GM12878 (cell line): ENCODE data around the gene ATF7. TPM values are rescaled to one million over a fixed set of nuclear protein-coding genes. Genes with fewer than 3 reads are reported as not detected.

Source experiments
- ATAC-seq: fragments of 200-7000 bp; cut with Tn5 transposase; 3 replicates; pipeline ENCODE4 v1.9.1; 2020; ENCODE audit warnings: mild to moderate bottlenecking, moderate library complexity
- BruUV-seq: library from RNA; stranded (reverse); fragments of 400-500 nt; replicated peaks from 2 replicates; lab custom pipeline; 2021; lab: Mats Ljungman, UMichigan
- CTCF ChIA-PET: fragments of 300-600 bp; sonication (Branson Sonifier 250); formaldehyde crosslinking; extraction: SDS; loops from one replicate; lab custom pipeline; 2021; ENCODE audit warnings: inconsistent platforms; lab: Yijun Ruan, JAX
- POLR2A ChIA-PET: fragments of 350-600 bp; formaldehyde crosslinking; extraction: SDS; loops from one replicate; lab custom pipeline; 2021; ENCODE audit warnings: inconsistent platforms; lab: Charles Lee
- RAD21 ChIA-PET: fragments of 300-600 bp; sonication (Branson Sonifier 250); formaldehyde crosslinking; loops from one replicate; lab custom pipeline; 2023; ENCODE audit warnings: antibody characterized with exemption; ENCODE audit not compliant: unreplicated experiment; lab: Charles Lee
- SMC1A ChIA-PET: fragments of 300-600 bp; sonication (Branson Sonifier 250); formaldehyde crosslinking; loops from one replicate; lab custom pipeline; 2023; ENCODE audit not compliant: unreplicated experiment, uncharacterized antibody; lab: Charles Lee
- DNase-seq: peaks from one replicate; pipeline ENCODE4 v3.0.0-alpha.2; 2011; ENCODE audit warnings: low read depth, low spot score
- FAIRE-seq: peaks from 3 replicates; lab custom pipeline; 2011; peaks lifted over from hg19 to GRCh38; lab: Jason Lieb, UNC
- H2AFZ ChIP-seq: 2 replicates; pipeline ENCODE4 v1.6.0; 2011; ENCODE audit warnings: low read depth, low read length, control low read depth; ENCODE audit not compliant: control insufficient read depth
- H3K27ac ChIP-seq: 2 replicates; pipeline ENCODE4 v1.5.1; 2011; ENCODE audit warnings: control low read depth; ENCODE audit not compliant: control insufficient read depth, insufficient read depth
- H3K27me3 ChIP-seq, 2 experiments: replicated peaks in 1 of 2; 2 replicates each; pipeline versions ENCODE4 v1.6.0 to v1.6.1; 2011; ENCODE audit warnings: low read length in 1 of 2; ENCODE audit not compliant: control insufficient read depth in 2 of 2, insufficient read depth in 2 of 2
- H3K36me3 ChIP-seq, 2 experiments: 2 replicates each; pipeline ENCODE4 v1.5.1; 2011; ENCODE audit warnings: low read length in 1 of 2; ENCODE audit not compliant: control insufficient read depth in 2 of 2, insufficient read depth in 2 of 2
- H3K4me1 ChIP-seq: 2 replicates; pipeline ENCODE4 v1.6.1; 2011; ENCODE audit warnings: mild to moderate bottlenecking, low read length, moderate library complexity, mixed read lengths; ENCODE audit not compliant: control insufficient read depth, insufficient read depth
- H3K4me2 ChIP-seq: 2 replicates; pipeline ENCODE4 v1.6.0; 2011; ENCODE audit warnings: control low read depth; ENCODE audit not compliant: control insufficient read depth, insufficient read depth
- H3K4me3 ChIP-seq: fragments of 200-600 bp; sonication (generic); 2 replicates; pipeline ENCODE4 v1.5.1; 2016
- H3K79me2 ChIP-seq: 2 replicates; pipeline ENCODE4 v1.6.0; 2011; ENCODE audit warnings: low read length; ENCODE audit not compliant: control insufficient read depth, insufficient read depth
- H3K9ac ChIP-seq: 2 replicates; pipeline ENCODE4 v1.8.0; 2011; ENCODE audit warnings: low read length, control low read depth, mixed read lengths; ENCODE audit not compliant: control insufficient read depth, insufficient read depth
- H3K9me3 ChIP-seq: replicated peaks from 3 replicates; pipeline ENCODE4 v1.5.1; 2011; ENCODE audit warnings: mild to moderate bottlenecking, low read length; ENCODE audit not compliant: control insufficient read depth, insufficient read depth
- H4K20me1 ChIP-seq: 2 replicates; pipeline ENCODE4 v1.6.0; 2011; ENCODE audit not compliant: control insufficient read depth, insufficient read depth
- ATF3 ChIP-seq: IDR thresholded peaks from 2 replicates; pipeline ENCODE4 v1.6.1; 2011; ENCODE audit warnings: low read depth, mild to moderate bottlenecking, low read length, moderate library complexity, borderline replicate concordance; ENCODE audit errors: extremely low read depth
- BACH1 ChIP-seq: fragments of 450-650 bp; IDR thresholded peaks from 2 replicates; pipeline ENCODE4 v1.6.1; 2017; ENCODE audit warnings: mild to moderate bottlenecking, borderline replicate concordance
- BHLHE40 ChIP-seq, 2 experiments: fragments of 450-650 bp in 1 of 2; IDR thresholded peaks; 2 replicates each; pipeline ENCODE4 v1.6.1; 2011 to 2017; ENCODE audit warnings: low read depth in 2 of 2, borderline replicate concordance in 1 of 2, improper control_type of control experiment in 1 of 2, low read length in 1 of 2, mild to moderate bottlenecking in 1 of 2
- CTCF ChIP-seq, 3 experiments: IDR thresholded peaks in 2 of 3; conservative IDR thresholded peaks in 1 of 3; 2 replicates each; pipeline ENCODE4 v1.5.1; 2011; ENCODE audit warnings: low read depth in 3 of 3, low read length in 3 of 3, mild to moderate bottlenecking in 3 of 3, control low read depth in 2 of 3, moderate library complexity in 2 of 3, inconsistent platforms in 1 of 3, mixed read lengths in 1 of 3; ENCODE audit not compliant: control insufficient read depth in 2 of 3, insufficient read depth in 1 of 3; ENCODE audit errors: extremely low read depth in 1 of 3
- EGR1 ChIP-seq, 2 experiments: IDR thresholded peaks; 1 replicate in 1 of 2; 2 replicates in 1 of 2; pipeline ENCODE4 v1.6.1; 2011 to 2012; ENCODE audit warnings: low read depth in 2 of 2, low read length in 2 of 2, borderline replicate concordance in 1 of 2, mild to moderate bottlenecking in 1 of 2, moderate library complexity in 1 of 2
- EZH2 ChIP-seq: IDR thresholded peaks from 2 replicates; pipeline ENCODE4 v1.6.1; 2012; ENCODE audit warnings: low read depth, mild to moderate bottlenecking, control low read depth, inconsistent platforms, low read length, borderline replicate concordance; ENCODE audit not compliant: control insufficient read depth
- NFYA ChIP-seq: IDR thresholded peaks from 2 replicates; pipeline ENCODE4 v1.6.1; 2011; ENCODE audit warnings: low read depth, mild to moderate bottlenecking, low read length, improper control_type of control experiment, borderline replicate concordance
- POLR2A ChIP-seq: IDR thresholded peaks from 2 replicates; pipeline ENCODE4 v1.6.1; 2011; ENCODE audit warnings: low read depth, mild to moderate bottlenecking, low read length
- SRF ChIP-seq, 2 experiments: IDR thresholded peaks; 2 replicates each; pipeline ENCODE4 v1.6.1; 2011; ENCODE audit warnings: low read depth in 2 of 2, low read length in 2 of 2, mild to moderate bottlenecking in 1 of 2, moderate library complexity in 1 of 2
- STAT3 ChIP-seq: IDR thresholded peaks from 2 replicates; pipeline ENCODE4 v1.6.1; 2011; ENCODE audit warnings: low read depth, low read length, improper control_type of control experiment
- USF1 ChIP-seq: IDR thresholded peaks from 2 replicates; pipeline ENCODE4 v1.6.1; 2011; ENCODE audit warnings: borderline replicate concordance, low read depth, mild to moderate bottlenecking, moderate library complexity, mixed read lengths, low read length; ENCODE audit not compliant: insufficient read depth; ENCODE audit errors: extremely low read length
- USF2 ChIP-seq: IDR thresholded peaks from 2 replicates; pipeline ENCODE4 v1.6.1; 2011; ENCODE audit warnings: low read depth, low read length, improper control_type of control experiment, borderline replicate concordance
- YY1 ChIP-seq: IDR thresholded peaks from 2 replicates; pipeline ENCODE4 v1.6.1; 2011; ENCODE audit warnings: low read depth, mild to moderate bottlenecking, low read length
- WGBS: methylation state at CpG from one replicate; pipeline ENCODE4 v1.1.6; 2016; ENCODE audit warnings: low lambda C conversion rate; ENCODE audit not compliant: insufficient replicate concordance, insufficient coverage; ENCODE audit errors: missing lambda C conversion rate; 5-methylcytosine and 5-hydroxymethylcytosine counted together
- in situ Hi-C: fragments of 300-500 bp; cut with MboI; formaldehyde crosslinking; loops from 9 replicates; pipeline ENCODE4 v1.14.3; 2018; ENCODE audit warnings: mixed read lengths
- intact Hi-C: fragments of 100-400 bp; cut with micrococcal nuclease; formaldehyde crosslinking; loops from one replicate; pipeline ENCODE4 v1.14.2; 2022; ENCODE audit not compliant: unreplicated experiment
- polyA plus RNA-seq, 11 experiments: library from polyadenylated mRNA; depleted of rRNA in 4 of 11; unstranded in 6 of 11; stranded (reverse) in 5 of 11; fragments of >200 nt; fragmentation: Nextera tagmentation in 4 of 11; fragmentation: Illumina TruSeq in 1 of 11; extraction: Ambion mirVana in 4 of 11; extraction: Trizol in 1 of 11; gene quantifications; 1 replicate in 1 of 11; 2 replicates in 10 of 11; pipeline versions ENCODE4 v1.2.1 to v1.2.3, GENCODE V29; 2011 to 2016; ENCODE audit warnings: inconsistent platforms in 2 of 11, missing spikeins in 2 of 11, low read depth in 1 of 11
- total RNA-seq, 4 experiments: library from RNA; depleted of rRNA in 3 of 4; stranded (reverse); fragments of >200 nt in 3 of 4; fragmentation: Illumina TruSeq in 1 of 4; extraction: Trizol in 1 of 4; gene quantifications; 2 replicates each; pipeline versions ENCODE4 v1.2.1 to v1.2.3, GENCODE V29; 2013 to 2021

The ATF7 gene
- total and polyA plus RNA-seq, 10 of the 15 experiments (the other 5 are each of a cell fraction or from before 2014, with no cell fraction given): 9.1 to 30.7 (median 21.8) TPM

- TF ChIP-seq NFYA (no peak), USF1 (no peak), EZH2 (no peak)
Measured at GRCh38 chr12:53500142-53500775, 125.9 kb downstream of the ATF7 start (continued).

- POLR2A ChIA-PET: interaction anchor here (1.5 to 2.4 kb wide), 3 partner anchors 52 to 120 kb away, joined by 4 to 18 read pairs (median 5); partner anchors contain the start of gene SP1
- H3K27ac ChIP-seq: peak within 1 kb of the TSS; percentile 82
- 2% methylated on average over 38 of the region's 51 CpGs for WGBS
- peaks cover 11% of the 10 kb centered on the region for H3K79me2 ChIP-seq
- CTCF ChIA-PET: interaction anchor here (0.6 to 1.7 kb wide), 6 partner anchors 9 to 244 kb away, joined by 3 to 6 read pairs (median 3); partner anchors contain the start of gene AAAS
- in situ Hi-C loops (no loop called here), intact Hi-C loops (loop anchor here (5.0 kb wide), 1 partner anchor 47 kb away; the partner anchor contains the start of gene PCBP2)
- H3K4me3 ChIP-seq: peak within 1 kb of the TSS; percentile 76
- H4K20me1 ChIP-seq: no peaks in the 10 kb centered on the region
- DNase-seq (no peak), FAIRE-seq (peak; percentile 7), ATAC-seq (peak; percentile 49)
- H3K36me3 ChIP-seq: no peaks in the 10 kb centered on the region; a peak in 1 of 4 replicates
- H3K9me3 ChIP-seq: no peaks in the 10 kb centered on the region
- H3K27me3 ChIP-seq: no peaks in the 10 kb centered on the region
- H2AFZ ChIP-seq: peak within 1 kb of the TSS; percentile 83
- peaks cover 13% of the 10 kb centered on the region for H3K4me1 ChIP-seq
- RAD21 ChIA-PET: interaction anchor here (1.0 to 1.9 kb wide), 3 partner anchors 52 to 178 kb away, joined by 3 to 13 read pairs (median 6); partner anchors contain the start of gene AAAS
- no TSS peak for BruUV-seq
- H3K9ac ChIP-seq: peak within 1 kb of the TSS; percentile 69
- SMC1A ChIA-PET: interaction anchor here (0.9 to 2.6 kb wide), 4 partner anchors 10 to 175 kb away, joined by 3 to 11 read pairs (median 9); no protein-coding TSS in a partner anchor
- H3K4me2 ChIP-seq: peak within 1 kb of the TSS; percentile 89
- no peak for TF ChIP-seq ATF3
- TF ChIP-seq BHLHE40 (IDR thresholded peaks at IDR 0.05; ENCODE audit: borderline replicate concordance in 1 of 2, low read depth in 2 of 2, low read length in 1 of 2): peak in 1 of 2 experiments; percentile 44; a peak in 2 of 4 replicates
- TF ChIP-seq SRF (IDR thresholded peaks at IDR 0.05; ENCODE audit: low read depth in 2 of 2, low read length in 2 of 2): 0 out of 4 replicates have a peak, but pooled peaks of 1 of the 2 experiments have one; percentile 23
- 0 out of 6 replicates have a peak, but pooled peaks of 2 of the 3 experiments have one; percentile 12 to 15 for TF ChIP-seq CTCF (IDR thresholded peaks at IDR 0.05 in 2 of 3, conservative IDR thresholded peaks at IDR 0.05 in 1 of 3; ENCODE audit: control insufficient read depth in 2 of 3, extremely low read depth in 1 of 3, insufficient read depth in 1 of 3, low read depth in 3 of 3, low read length in 3 of 3)
- no peak for TF ChIP-seq USF2
- peak in 1 of 2 experiments; percentile 19; a peak in 1 of 3 replicates for TF ChIP-seq EGR1 (IDR thresholded peaks at IDR 0.05; ENCODE audit: borderline replicate concordance in 1 of 2, low read depth in 2 of 2, low read length in 2 of 2)
- TF ChIP-seq POLR2A: peak; percentile 24; the same call in 1 of the 2 replicates
- TF ChIP-seq STAT3: no peak
- TF ChIP-seq YY1: 0 out of 2 replicates have a peak, but pooled peaks have one; percentile 23
- TF ChIP-seq BACH1: peak; percentile 15; the same call in 1 of the 2 replicates
Measured at GRCh38 chr12:53499266-53500141, 126.7 kb downstream of the ATF7 start, which contains the start of gene MAP3K12. MAP3K12 (minus strand) TSS chr12:53499458; CDS start chr12:53487391, 12,067 bp downstream.
